Measurements from ENCODE around the gene CLEC10A.
"Not testable (repeated sequence)": the region's sequence is repeated elsewhere in the genome, so short reads cannot be mapped to it uniquely, and the experiment has no call there.

CLEC10A gene

GRCh38 chr17:7107795-7108559 lies 27.9 kb upstream of the CLEC10A start:
- no peak for DNase-seq

- no peak for DNase-seq
Measured at GRCh38 chr17:7107012-7107754, 27.1 kb upstream of the CLEC10A start.

- no peak for DNase-seq
Measured at GRCh38 chr17:7102421-7102820, 22.4 kb upstream of the CLEC10A start.

GRCh38 chr17:7101531-7101930 lies 21.5 kb upstream of the CLEC10A start:
- DNase-seq = no peak

GRCh38 chr17:7100641-7101379 lies 20.8 kb upstream of the CLEC10A start:
- not testable (repeated sequence) for DNase-seq

GRCh38 chr17:7098802-7099459 lies 18.9 kb upstream of the CLEC10A start:
- no peak for DNase-seq

- DNase-seq = no peak
Measured at GRCh38 chr17:7097940-7098339, 17.9 kb upstream of the CLEC10A start.

- no peak for DNase-seq
Measured at GRCh38 chr17:7095625-7096024, 15.6 kb upstream of the CLEC10A start.

GRCh38 chr17:7094652-7095019 lies 14.6 kb upstream of the CLEC10A start:
- no peak for DNase-seq

GRCh38 chr17:7091311-7092005 lies 11.4 kb upstream of the CLEC10A start:
- not testable (repeated sequence) for DNase-seq

GRCh38 chr17:7089570-7089969 lies 9.5 kb upstream of the CLEC10A start:
- not testable (repeated sequence) for DNase-seq

- DNase-seq = not testable (repeated sequence)
Measured at GRCh38 chr17:7088442-7088841, 8.4 kb upstream of the CLEC10A start.

- no peak for DNase-seq
Measured at GRCh38 chr17:7084088-7084487, 4.0 kb upstream of the CLEC10A start.

- DNase-seq = no peak
Measured at GRCh38 chr17:7083592-7083991, 3.5 kb upstream of the CLEC10A start.

GRCh38 chr17:7081341-7082062 lies 1.5 kb upstream of the CLEC10A start:
- no peak for DNase-seq

GRCh38 chr17:7080456-7081041 lies 498 bp upstream of the CLEC10A start:
- DNase-seq = no peak

- no peak for DNase-seq
Measured at GRCh38 chr17:7078711-7079110, 1.3 kb downstream of the CLEC10A start.

- no peak for DNase-seq
Measured at GRCh38 chr17:7077911-7078546, 2.0 kb downstream of the CLEC10A start.

GRCh38 chr17:7074931-7075330 lies 5.1 kb downstream of the CLEC10A start:
- DNase-seq = no peak

- no peak for DNase-seq
Measured at GRCh38 chr17:7072406-7072805, 7.6 kb downstream of the CLEC10A start.

GRCh38 chr17:7070712-7071111 lies 9.3 kb downstream of the CLEC10A start:
- DNase-seq = no peak
